Small intestine (tissue), 7 donors: ENCODE data around the gene AFAP1L1. TPM values are rescaled to one million over a fixed set of nuclear protein-coding genes. Genes with fewer than 3 reads are reported as not detected.

Source experiments
- DNase-seq, 2 donors: peaks; one replicate each; pipeline versions ENCODE4 v3.0.0 to v3.0.0-alpha.2; 2013
- FAIRE-seq: peaks from 2 replicates; lab custom pipeline; 2012; peaks lifted over from hg19 to GRCh38; lab: Jason Lieb, UNC
- H3K27ac ChIP-seq, 3 donors: one replicate each; pipeline ENCODE4 v1.5.1; 2013; ENCODE audit warnings: low read length in 2 of 3, mild to moderate bottlenecking in 2 of 3, control low read depth in 1 of 3, inconsistent platforms in 1 of 3, low read depth in 1 of 3, moderate library complexity in 1 of 3
- H3K27me3 ChIP-seq, 3 donors: one replicate each; pipeline ENCODE4 v1.6.1; 2013; ENCODE audit warnings: low read length in 3 of 3, inconsistent platforms in 1 of 3; ENCODE audit not compliant: control insufficient read depth in 3 of 3, insufficient read depth in 3 of 3
- H3K36me3 ChIP-seq, 3 donors: one replicate each; pipeline ENCODE4 v1.6.1; 2013; ENCODE audit warnings: low read length in 3 of 3, inconsistent platforms in 1 of 3, low read depth in 1 of 3, mild to moderate bottlenecking in 1 of 3, moderate library complexity in 1 of 3; ENCODE audit not compliant: control insufficient read depth in 3 of 3, insufficient read depth in 2 of 3
- H3K4me1 ChIP-seq, 3 donors: one replicate each; pipeline ENCODE4 v1.6.1; 2013; ENCODE audit warnings: low read length in 2 of 3, inconsistent platforms in 1 of 3, low read depth in 1 of 3, mild to moderate bottlenecking in 1 of 3, moderate library complexity in 1 of 3; ENCODE audit not compliant: control insufficient read depth in 3 of 3, insufficient read depth in 2 of 3
- H3K4me3 ChIP-seq, 3 donors: one replicate each; pipeline ENCODE4 v1.5.1; 2013; ENCODE audit warnings: low read length in 3 of 3, control low read depth in 1 of 3, inconsistent platforms in 1 of 3, low read depth in 1 of 3, mild to moderate bottlenecking in 1 of 3, moderate library complexity in 1 of 3
- H3K9me3 ChIP-seq, 2 donors: one replicate each; pipeline ENCODE4 v1.6.1; 2013; ENCODE audit warnings: low read depth in 1 of 2, low read length in 1 of 2; ENCODE audit not compliant: control insufficient read depth in 2 of 2, insufficient read depth in 1 of 2
- WGBS, 3 donors: extraction: QIAGEN DNeasy Blood & Tissue Kit; methylation state at CpG; one replicate each; pipeline ENCODE4 v1.1.7; 2013; 5-methylcytosine and 5-hydroxymethylcytosine counted together
- polyA plus RNA-seq, 4 donors: library from polyadenylated mRNA; stranded (reverse) in 3 of 4; unstranded in 1 of 4; fragments of 200-250 nt in 3 of 4; fragments of 120-200 nt in 1 of 4; gene quantifications; one replicate each; pipeline versions ENCODE4 v1.2.1 to v1.2.3, GENCODE V29; 2013
- donor health status: healthy with polysubstance abuse.
- donor health status: control.
- donor health status: control.
- donor health status: Bipolar disorder and iron deficiency.
- donor health status: healthy.

AFAP1L1 gene
- polyA plus RNA-seq, 4 donors: 1.6 to 8.5 (median 6.4) TPM; not detected in 1

GRCh38 chr5:149274939-149275338, 3.3 kb downstream of the AFAP1L1 start:
- Histone ChIP-seq H3K27me3 (peaks cover 0 to 7% (median 2%) of the 10 kb centered on the region in 3 donors), H3K4me1 (peaks cover 0 to 16% (median 0%) of the 10 kb centered on the region in 3 donors), H3K36me3 (no peaks in the 10 kb centered on the region), H3K27ac (no peak overlapping the region), H3K4me3 (no peak overlapping the region), H3K9me3 (no peaks in the 10 kb centered on the region)
- no peak for FAIRE-seq
- DNase-seq: no peak
- 86 to 100% (median 90%) methylated on average over 1 of the region's 1 CpG for WGBS, 3 donors

GRCh38 chr5:149277801-149278200, 6.1 kb downstream of the AFAP1L1 start:
- peaks cover 0 to 2% (median 0%) of the 10 kb centered on the region in 3 donors for H3K27me3 ChIP-seq
- 71 to 80% (median 79%) methylated on average over 4 of the region's 4 CpGs for WGBS, 3 donors
- no peak for FAIRE-seq

GRCh38 chr5:149278451-149279210, 7.0 kb downstream of the AFAP1L1 start:
- FAIRE-seq: no peak

More at GRCh38 chr5:149277801-149278200, 6.1 kb downstream of the AFAP1L1 start:
- no peak overlapping the region for H3K27ac ChIP-seq
- H3K4me1 ChIP-seq: peaks cover 0 to 14% (median 0%) of the 10 kb centered on the region in 3 donors
- no peak for DNase-seq
- no peak overlapping the region for H3K4me3 ChIP-seq
- no peaks in the 10 kb centered on the region for H3K9me3 ChIP-seq
- H3K36me3 ChIP-seq: no peaks in the 10 kb centered on the region

GRCh38 chr5:149279661-149280060, 8.0 kb downstream of the AFAP1L1 start:
- Histone ChIP-seq H3K4me3 (no peak overlapping the region), H3K27me3 (no peaks in the 10 kb centered on the region), H3K36me3 (no peaks in the 10 kb centered on the region), H3K9me3 (no peaks in the 10 kb centered on the region), H3K27ac (no peak overlapping the region), H3K4me1 (peaks cover 0 to 6% (median 0%) of the 10 kb centered on the region in 3 donors)
- 61 to 77% (median 74%) methylated on average over 1 of the region's 1 CpG for WGBS, 3 donors
- DNase-seq: no peak
- no peak for FAIRE-seq

More at GRCh38 chr5:149278451-149279210, 7.0 kb downstream of the AFAP1L1 start:
- no peak for DNase-seq
- Histone ChIP-seq H3K9me3 (no peaks in the 10 kb centered on the region), H3K4me3 (no peak overlapping the region), H3K27me3 (no peaks in the 10 kb centered on the region), H3K4me1 (peaks cover 0 to 6% (median 0%) of the 10 kb centered on the region in 3 donors), H3K36me3 (no peaks in the 10 kb centered on the region), H3K27ac (no peak overlapping the region)
- WGBS, 3 donors: 68 to 75% (median 74%) methylated on average over 5 of the region's 5 CpGs

- Histone ChIP-seq H3K27ac (no peak overlapping the region), H3K4me3 (no peak overlapping the region), H3K27me3 (no peaks in the 10 kb centered on the region), H3K4me1 (peaks cover 0 to 6% (median 0%) of the 10 kb centered on the region in 3 donors), H3K9me3 (no peaks in the 10 kb centered on the region), H3K36me3 (no peaks in the 10 kb centered on the region)
- FAIRE-seq (no peak), DNase-seq (no peak)
- 14 to 25% (median 24%) methylated on average over 1 of the region's 1 CpG for WGBS, 3 donors
These were observed 8.5 kb downstream of the AFAP1L1 start for GRCh38 chr5:149280124-149280523.

GRCh38 chr5:149280802-149281201, 9.1 kb downstream of the AFAP1L1 start:
- WGBS, 3 donors: 85 to 89% (median 86%) methylated on average over 4 of the region's 4 CpGs
- FAIRE-seq: no peak

GRCh38 chr5:149282027-149282965, 10.6 kb downstream of the AFAP1L1 start:
- H3K4me3 ChIP-seq: no peak overlapping the region
- no peak overlapping the region for H3K27ac ChIP-seq
- no peaks in the 10 kb centered on the region for H3K36me3 ChIP-seq
- FAIRE-seq: no peak
- DNase-seq: no peak
- H3K4me1 ChIP-seq: peaks cover 0 to 6% (median 0%) of the 10 kb centered on the region in 3 donors
- H3K9me3 ChIP-seq: no peaks in the 10 kb centered on the region
- WGBS, 3 donors: 84 to 89% (median 84%) methylated on average over 12 of the region's 12 CpGs
- no peaks in the 10 kb centered on the region for H3K27me3 ChIP-seq

More at GRCh38 chr5:149280802-149281201, 9.1 kb downstream of the AFAP1L1 start:
- peaks cover 0 to 6% (median 0%) of the 10 kb centered on the region in 3 donors for H3K4me1 ChIP-seq
- H3K9me3 ChIP-seq: no peaks in the 10 kb centered on the region
- DNase-seq: no peak
- H3K36me3 ChIP-seq: no peaks in the 10 kb centered on the region
- H3K27me3 ChIP-seq: no peaks in the 10 kb centered on the region
- H3K4me3 ChIP-seq: no peak overlapping the region
- no peak overlapping the region for H3K27ac ChIP-seq

GRCh38 chr5:149282966-149283332, 11.3 kb downstream of the AFAP1L1 start:
- H3K9me3 ChIP-seq: no peaks in the 10 kb centered on the region
- peaks cover 0 to 6% (median 0%) of the 10 kb centered on the region in 3 donors for H3K4me1 ChIP-seq
- H3K27ac ChIP-seq: no peak overlapping the region
- H3K36me3 ChIP-seq: no peaks in the 10 kb centered on the region
- FAIRE-seq: no peak
- WGBS, 3 donors: 85 to 88% (median 86%) methylated on average over 5 of the region's 5 CpGs
- no peak for DNase-seq
- no peaks in the 10 kb centered on the region for H3K27me3 ChIP-seq
- no peak overlapping the region for H3K4me3 ChIP-seq
